Kidney glomerular epithelial cell (primary cell): Measurements from ENCODE around the gene TAAR1.
"Not testable (repeated sequence)": the region's sequence is repeated elsewhere in the genome, so short reads cannot be mapped to it uniquely, and the experiment has no call there.

Experiments
- DNase-seq: peaks from one replicate; lab custom pipeline; 2025; lab: John Stamatoyannopoulos, UW

TAAR1 gene

GRCh38 chr6:132661906-132662305, 2.9 kb upstream of the TAAR1 start:
- DNase-seq, result no peak

- DNase-seq, result no peak
Measured at GRCh38 chr6:132651062-132651461, 7.9 kb downstream of the TAAR1 start.

- peak; percentile 19 for DNase-seq
Measured at GRCh38 chr6:132650429-132650828, 8.6 kb downstream of the TAAR1 start.

- no peak for DNase-seq
Measured at GRCh38 chr6:132648828-132649227, 10.2 kb downstream of the TAAR1 start.

GRCh38 chr6:132648356-132648755, 10.6 kb downstream of the TAAR1 start:
- DNase-seq, result no peak

- no peak for DNase-seq
Measured at GRCh38 chr6:132643547-132643946, 15.4 kb downstream of the TAAR1 start.

GRCh38 chr6:132637135-132637534, 21.8 kb downstream of the TAAR1 start:
- not testable (repeated sequence) for DNase-seq

- not testable (repeated sequence) for DNase-seq
Measured at GRCh38 chr6:132635906-132636305, 23.1 kb downstream of the TAAR1 start.

GRCh38 chr6:132635288-132635687, 23.7 kb downstream of the TAAR1 start:
- DNase-seq, result not testable (repeated sequence)

- DNase-seq, result no peak
Measured at GRCh38 chr6:132634796-132635195, 24.2 kb downstream of the TAAR1 start.

- no peak for DNase-seq
Measured at GRCh38 chr6:132633362-132633761, 25.6 kb downstream of the TAAR1 start.

GRCh38 chr6:132624175-132624574, 34.8 kb downstream of the TAAR1 start, which contains the start of gene TAAR2:
TAAR2 (minus strand) TSS chr6:132624275; CDS start chr6:132624275, 0 bp downstream.
- no peak for DNase-seq

- no peak for DNase-seq
Measured at GRCh38 chr6:132623106-132623845, 35.7 kb downstream of the TAAR1 start.

- no peak for DNase-seq
Measured at GRCh38 chr6:132616677-132617076, 42.3 kb downstream of the TAAR1 start.

- DNase-seq, result no peak
Measured at GRCh38 chr6:132614554-132614953, 44.4 kb downstream of the TAAR1 start.

- DNase-seq, result no peak
Measured at GRCh38 chr6:132612449-132613108, 46.4 kb downstream of the TAAR1 start.

GRCh38 chr6:132611616-132612015, 47.4 kb downstream of the TAAR1 start:
- DNase-seq, result no peak

- DNase-seq, result peak; percentile 49
Measured at GRCh38 chr6:132607544-132608233, 51.3 kb downstream of the TAAR1 start.

- no peak for DNase-seq
Measured at GRCh38 chr6:132604635-132605152, 54.3 kb downstream of the TAAR1 start.

- DNase-seq, result not testable (repeated sequence)
Measured at GRCh38 chr6:132600900-132601299, 58.1 kb downstream of the TAAR1 start.

GRCh38 chr6:132598473-132598872, 60.5 kb downstream of the TAAR1 start:
- no peak for DNase-seq

GRCh38 chr6:132596201-132596600, 62.8 kb downstream of the TAAR1 start:
- no peak for DNase-seq
